HG03571 (cell line): Measurements from ENCODE around the gene EDC4.

ENCODE experiments used
- ATAC-seq: cut with Tn5 transposase; IDR thresholded peaks from one replicate; pipeline ENCODE4 v1.9.1; 2021; ENCODE audit not compliant: unreplicated experiment

Gene EDC4

DNA sequence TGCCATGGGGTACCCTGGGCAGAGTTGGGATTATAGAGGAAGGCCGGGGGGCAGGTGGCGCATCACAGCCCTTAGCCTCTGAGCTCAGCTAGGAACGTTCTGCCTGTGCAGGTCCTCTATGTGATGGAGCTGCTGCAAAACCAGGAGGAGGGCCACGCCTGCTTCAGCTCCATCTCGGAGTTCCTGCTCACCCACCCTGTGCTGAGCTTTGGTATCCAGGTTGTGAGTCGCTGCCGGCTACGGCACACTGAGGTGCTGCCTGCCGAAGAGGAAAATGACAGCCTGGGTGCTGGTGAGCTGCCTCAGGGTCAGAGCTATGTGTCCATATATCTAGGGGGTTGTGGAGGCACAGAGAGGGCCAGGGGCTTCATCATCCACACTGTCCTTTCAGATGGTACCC is 6.0 kb downstream of the EDC4 start:
- no peak for ATAC-seq

- ATAC-seq: no peak
Measured at GRCh38 chr16:67879462-67879861, 6.6 kb downstream of the EDC4 start.

DNA sequence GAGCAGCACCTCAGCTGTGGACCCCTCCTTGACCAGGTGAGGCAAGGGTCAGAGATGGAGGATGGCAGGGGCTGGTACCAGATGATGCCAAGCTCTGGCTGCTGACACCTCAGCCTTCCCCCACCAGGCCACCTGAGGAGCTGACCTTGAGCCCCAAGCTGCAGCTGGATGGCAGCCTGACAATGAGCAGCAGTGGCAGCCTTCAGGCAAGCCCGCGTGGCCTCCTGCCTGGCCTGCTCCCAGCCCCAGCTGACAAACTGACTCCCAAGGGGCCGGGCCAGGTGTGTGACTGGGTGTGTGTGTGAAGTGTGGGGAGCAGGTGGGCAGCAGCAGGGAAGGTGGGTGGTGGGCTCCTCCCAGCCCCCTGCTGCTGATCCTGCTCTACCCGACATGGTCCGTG is 7.1 kb downstream of the EDC4 start:
- no peak for ATAC-seq

DNA sequence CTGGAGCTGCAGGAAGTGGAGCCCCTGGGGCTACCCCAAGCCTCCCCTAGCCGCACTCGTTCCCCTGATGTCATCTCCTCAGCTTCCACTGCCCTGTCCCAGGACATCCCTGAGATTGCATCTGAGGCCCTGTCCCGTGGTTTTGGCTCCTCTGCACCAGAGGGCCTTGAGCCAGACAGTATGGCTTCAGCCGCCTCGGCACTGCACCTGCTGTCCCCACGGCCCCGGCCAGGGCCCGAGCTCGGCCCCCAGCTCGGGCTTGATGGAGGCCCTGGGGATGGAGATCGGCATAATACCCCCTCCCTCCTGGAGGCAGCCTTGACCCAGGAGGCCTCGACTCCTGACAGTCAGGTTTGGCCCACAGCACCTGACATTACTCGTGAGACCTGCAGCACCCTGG is 7.7 kb downstream of the EDC4 start:
- ATAC-seq: no peak

- no peak for ATAC-seq
Measured at GRCh38 chr16:67881621-67882161, 8.8 kb downstream of the EDC4 start.

DNA sequence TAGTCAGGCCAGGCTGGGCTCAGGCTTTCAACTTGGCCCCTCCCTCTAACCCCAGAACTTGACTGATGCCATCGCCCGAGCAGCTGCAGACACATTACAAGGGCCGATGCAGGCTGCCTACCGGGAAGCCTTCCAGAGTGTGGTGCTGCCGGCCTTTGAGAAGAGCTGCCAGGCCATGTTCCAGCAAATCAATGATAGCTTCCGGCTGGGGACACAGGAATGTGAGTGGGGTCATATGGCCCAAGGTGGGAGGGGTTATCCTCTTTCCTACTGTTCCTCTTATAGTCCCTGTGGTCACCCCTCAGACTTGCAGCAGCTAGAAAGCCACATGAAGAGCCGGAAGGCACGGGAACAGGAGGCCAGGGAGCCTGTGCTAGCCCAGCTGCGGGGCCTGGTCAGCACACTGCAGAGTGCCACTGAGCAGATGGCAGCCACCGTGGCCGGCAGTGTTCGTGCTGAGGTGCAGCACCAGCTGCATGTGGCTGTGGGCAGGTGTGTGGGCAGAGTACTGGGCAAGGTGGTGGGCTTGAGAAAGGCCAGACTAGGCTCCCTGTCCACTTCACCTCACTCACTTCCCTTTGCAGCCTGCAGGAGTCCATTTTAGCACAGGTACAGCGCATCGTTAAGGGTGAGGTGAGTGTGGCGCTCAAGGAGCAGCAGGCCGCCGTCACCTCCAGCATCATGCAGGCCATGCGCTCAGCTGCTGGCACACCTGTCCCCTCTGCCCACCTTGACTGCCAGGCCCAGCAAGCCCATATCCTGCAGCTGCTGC is 9.7 kb downstream of the EDC4 start:
- ATAC-seq: no peak

DNA sequence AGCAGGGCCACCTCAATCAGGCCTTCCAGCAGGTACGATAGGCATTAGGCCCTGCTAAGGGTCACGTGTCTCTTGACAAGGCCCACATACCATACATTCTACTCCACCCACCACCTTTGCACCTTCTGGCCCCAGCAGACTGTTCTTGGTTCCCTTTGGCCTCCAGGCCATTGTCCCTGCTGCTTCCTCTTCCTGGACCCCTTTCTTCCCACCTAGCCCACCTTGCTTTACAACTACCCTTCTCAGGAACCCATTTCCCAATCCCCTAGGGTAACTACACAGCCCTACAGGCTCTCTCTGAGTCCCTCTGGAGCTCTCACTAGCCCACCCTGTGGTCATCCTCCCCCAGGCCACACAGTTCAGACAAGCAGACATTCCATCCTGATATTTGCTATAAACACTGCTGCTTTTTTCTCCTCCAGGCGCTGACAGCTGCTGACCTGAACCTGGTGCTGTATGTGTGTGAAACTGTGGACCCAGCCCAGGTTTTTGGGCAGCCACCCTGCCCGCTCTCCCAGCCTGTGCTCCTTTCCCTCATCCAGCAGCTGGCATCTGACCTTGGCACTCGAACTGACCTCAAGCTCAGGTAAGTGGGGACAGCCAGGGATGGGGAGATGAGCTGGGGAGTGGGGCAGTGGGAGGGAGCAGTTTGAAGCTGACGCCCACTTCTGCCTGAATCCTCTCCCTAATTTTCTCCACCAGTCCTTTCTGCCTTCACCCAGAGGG is 10.5 kb downstream of the EDC4 start:
- ATAC-seq: no peak

- no peak for ATAC-seq
Measured at GRCh38 chr16:67883872-67884261, 11.0 kb downstream of the EDC4 start.

DNA sequence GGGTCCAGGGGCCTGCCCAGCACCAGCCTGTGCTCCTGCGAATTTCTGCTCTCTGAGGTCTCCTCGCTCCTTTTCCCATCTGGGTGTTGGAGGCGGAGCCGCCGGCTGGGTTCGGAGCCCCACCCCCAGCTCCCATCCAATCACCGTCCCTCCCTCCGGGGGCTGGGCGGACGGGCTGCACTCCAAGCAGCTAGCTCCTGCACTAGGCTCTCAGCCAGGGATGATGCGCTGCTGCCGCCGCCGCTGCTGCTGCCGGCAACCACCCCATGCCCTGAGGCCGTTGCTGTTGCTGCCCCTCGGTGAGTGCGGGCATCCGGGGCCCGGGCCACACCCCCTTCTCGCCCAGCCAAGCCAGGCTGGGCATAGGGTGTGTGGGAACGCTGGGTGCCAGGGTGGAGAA is 11.8 kb downstream of the EDC4 start, which contains the start of gene NRN1L:
Gene NRN1L, plus strand, starts transcription at position 202 of the 400 bp plus-strand sequence. Its CDS starts 19 bp downstream, at position 221.
- ATAC-seq: no peak

DNA sequence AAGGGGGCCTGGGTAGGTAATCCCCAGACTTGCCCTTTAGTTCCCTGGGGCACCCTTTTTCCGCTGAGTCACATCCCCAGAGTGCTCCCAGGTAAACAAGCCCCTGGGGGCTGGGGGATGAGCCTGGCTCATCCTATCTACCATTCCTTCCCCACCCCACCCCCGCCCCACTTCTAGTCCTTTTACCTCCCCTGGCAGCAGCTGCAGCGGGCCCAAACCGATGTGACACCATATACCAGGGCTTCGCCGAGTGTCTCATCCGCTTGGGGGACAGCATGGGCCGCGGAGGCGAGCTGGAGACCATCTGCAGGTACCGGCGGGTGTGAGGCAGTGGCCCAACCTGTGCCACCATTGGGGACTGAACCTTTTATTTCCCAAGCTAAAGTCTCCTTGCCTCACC is 12.7 kb downstream of the EDC4 start:
- no peak for ATAC-seq

- ATAC-seq: no peak
Measured at GRCh38 chr16:67885976-67886375, 13.1 kb downstream of the EDC4 start.

DNA sequence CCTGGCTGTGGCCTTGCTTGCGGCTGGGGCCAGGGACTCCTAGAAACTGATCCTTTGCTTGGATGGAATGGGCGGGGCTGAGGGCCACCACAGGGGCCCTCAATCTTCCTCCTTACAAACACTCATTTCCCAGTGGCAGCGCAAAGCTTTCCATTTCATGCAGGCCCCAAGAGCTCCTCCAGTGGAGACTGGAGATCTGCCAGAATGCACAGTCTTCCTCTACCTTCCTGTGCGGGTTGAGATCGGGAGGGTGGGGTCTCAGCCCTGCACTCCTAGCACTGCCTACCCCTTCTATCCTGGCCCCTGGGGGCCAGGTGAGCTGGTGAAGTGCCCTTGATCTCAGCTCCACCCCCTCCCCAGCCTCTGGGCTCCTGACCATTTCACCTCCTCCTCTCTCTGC is 13.5 kb downstream of the EDC4 start:
- no peak for ATAC-seq

DNA sequence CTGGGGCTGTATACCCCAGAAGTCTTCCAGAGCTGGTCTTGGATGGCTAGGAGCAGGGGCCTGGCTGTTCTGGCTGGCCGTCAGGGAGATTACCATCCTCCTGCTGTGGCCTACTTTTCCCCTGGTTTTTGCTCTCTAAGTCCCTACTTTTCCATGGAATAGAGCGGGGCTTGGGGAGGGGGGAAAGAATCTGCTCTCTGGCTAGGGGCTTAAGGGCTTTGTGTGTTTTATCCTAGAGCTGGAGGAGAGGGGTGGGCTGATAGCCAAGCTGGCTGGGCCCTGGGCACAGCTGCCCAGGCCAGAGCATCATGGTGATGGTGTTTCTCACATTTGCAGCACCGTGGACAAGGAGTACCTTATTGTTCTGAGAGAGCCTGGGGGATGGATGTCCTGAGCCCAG is 15.5 kb downstream of the EDC4 start:
- ATAC-seq: no peak

DNA sequence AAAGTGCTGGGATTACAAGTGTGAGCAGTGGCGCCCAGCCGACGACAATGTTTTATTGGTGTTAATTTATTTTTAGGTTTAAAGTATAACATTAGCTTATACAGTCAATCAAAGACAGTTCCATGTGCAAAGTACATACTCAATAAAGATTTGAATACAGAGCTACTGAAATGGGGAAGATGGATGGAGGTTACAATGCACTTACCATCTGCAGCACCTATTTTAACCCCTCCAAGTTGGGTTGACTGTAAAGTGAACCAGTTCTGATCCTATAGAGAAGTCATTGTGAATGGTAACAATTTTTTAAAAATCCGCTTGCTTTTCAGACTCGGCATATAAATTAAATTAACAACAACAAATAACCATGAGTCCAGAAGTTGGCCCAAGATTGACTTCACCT is 19.5 kb downstream of the EDC4 start:
- ATAC-seq: no peak

- peak; percentile 88 for ATAC-seq
Measured at GRCh38 chr16:67892899-67893742, 20.3 kb downstream of the EDC4 start, which contains the start of gene PSKH1. Gene PSKH1 (plus strand): TSS chr16:67893254. CDS start chr16:67908750, 15,496 bp downstream.

DNA sequence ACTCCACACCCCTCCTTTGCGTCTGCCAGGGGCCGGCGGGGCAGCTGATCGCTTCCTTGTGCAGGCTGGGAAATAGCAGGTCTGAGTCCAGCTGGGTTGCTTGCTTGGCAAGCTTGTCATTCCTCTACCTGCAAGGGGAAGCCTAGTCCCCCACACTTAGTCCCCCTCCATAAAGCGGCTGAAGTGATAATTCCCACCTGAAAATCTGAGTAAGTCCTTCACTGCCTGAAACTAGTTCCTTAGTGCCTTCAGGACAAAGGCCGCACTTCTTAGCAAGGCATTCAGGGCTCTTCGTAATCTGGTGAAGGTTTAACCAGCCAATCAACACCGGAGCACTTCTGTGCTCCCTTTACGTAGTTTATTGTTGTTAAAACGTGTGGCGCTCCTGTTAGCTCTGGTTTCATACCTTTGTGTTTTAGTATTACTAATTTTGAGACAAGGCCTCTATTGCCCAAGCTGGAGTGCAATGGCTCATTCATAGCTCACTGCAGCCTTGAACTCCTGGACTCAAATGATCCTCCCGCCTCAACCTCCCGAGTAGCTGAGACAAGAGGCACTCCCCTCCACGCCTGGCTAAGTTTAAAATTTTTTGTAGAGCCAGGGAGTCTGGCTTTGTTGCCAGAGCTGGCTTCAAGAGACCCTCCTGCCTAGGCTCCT is 21.0 kb downstream of the EDC4 start:
- ATAC-seq: no peak

GRCh38 chr16:67897231-67897630 is 24.4 kb downstream of the EDC4 start:
- no peak for ATAC-seq

DNA sequence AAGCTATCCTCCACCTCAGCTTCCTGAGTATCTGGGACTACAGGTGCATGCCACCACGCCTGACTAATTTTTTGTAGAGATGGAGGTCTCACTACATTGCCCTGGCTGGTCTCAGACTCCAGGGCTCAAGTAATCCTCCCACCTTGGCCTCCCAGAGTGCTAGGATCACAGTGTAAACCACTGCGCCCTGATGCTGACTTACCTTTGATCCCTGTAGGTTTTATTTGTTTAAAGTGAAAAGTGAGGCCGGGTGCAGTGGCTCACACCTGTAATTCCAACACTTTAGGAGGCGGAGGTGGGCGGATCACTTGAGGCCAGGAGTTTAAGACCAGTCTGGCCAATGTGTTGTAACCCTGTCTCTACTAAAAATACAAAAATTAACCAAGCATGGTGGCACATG is 28.9 kb downstream of the EDC4 start:
- no peak for ATAC-seq

DNA sequence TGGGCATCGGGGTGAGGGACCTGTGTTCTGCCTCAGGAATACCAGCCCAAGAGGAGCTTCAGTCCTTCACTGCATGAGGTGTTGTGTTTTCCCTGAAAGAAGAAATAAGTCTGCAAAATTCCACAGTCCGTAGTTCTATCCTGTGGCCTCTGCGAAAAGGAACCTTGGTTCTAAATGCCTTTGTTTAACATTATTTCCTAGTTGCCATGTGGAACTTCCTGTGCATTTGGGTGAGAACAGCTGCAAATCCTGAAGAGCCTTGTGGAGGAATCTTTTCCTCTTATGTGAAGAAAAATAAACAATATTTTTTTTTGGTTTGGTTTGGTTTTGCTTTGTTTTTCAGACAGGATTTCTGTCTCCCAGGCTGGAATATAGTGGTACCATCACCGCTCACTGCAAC is 30.0 kb downstream of the EDC4 start:
- no peak for ATAC-seq

DNA sequence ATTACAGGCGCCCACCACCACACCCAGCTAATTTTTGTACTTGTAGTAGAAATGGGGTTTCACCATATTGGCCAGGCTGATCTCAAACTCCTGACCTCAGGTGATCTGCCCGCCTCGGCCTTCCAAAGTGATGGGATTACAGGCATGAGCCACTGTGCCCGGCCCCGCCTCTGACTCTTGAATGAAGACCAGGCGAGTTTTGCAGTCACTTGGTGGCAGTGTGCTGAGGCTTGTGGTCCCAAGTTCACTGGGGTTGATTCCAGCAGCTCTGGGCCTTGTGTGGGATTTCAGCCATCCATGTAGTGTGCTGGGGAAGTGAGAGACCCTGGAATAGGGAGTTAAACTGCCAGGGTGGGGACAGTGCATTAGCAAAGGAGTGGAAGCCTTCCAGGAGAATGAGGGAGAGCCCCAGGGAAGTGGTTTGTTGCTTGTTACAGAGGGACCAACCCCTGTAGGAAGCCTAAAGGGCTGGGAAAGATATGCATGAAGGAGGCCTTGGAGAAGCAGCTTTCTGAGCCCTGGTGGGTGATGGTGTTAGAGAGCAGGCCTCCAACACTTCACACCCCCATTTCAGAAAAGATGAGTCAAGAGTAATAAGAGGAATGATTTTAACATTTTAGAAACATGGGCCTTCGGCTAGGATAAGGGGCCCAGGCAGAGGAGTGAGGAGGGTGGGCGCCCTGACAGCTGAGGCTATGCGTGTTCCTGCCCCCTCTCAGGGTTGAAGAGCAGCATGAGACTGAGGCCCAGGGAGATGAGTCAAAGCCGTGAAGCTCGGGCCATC is 34.7 kb downstream of the EDC4 start:
- ATAC-seq: no peak
